IMR-90 (cell line): ENCODE results near the gene IFT25. TPM values are rescaled to one million over a fixed set of nuclear protein-coding genes. Genes with fewer than 3 reads are reported as not detected.

ENCODE experiments used
- ATAC-seq: fragments of 200-7000 bp; cut with Tn5 transposase; 2 replicates; pipeline ENCODE4 v1.9.1; 2020; ENCODE audit warnings: low read depth, mild to moderate bottlenecking, moderate library complexity
- BruUV-seq: library from RNA; stranded (reverse); fragments of 400-500 nt; replicated peaks from 2 replicates; lab custom pipeline; 2021; lab: Mats Ljungman, UMichigan
- CTCF ChIA-PET: fragments of 300-600 bp; formaldehyde crosslinking; extraction: SDS; loops from one replicate; lab custom pipeline; 2021; ENCODE audit warnings: antibody characterized with exemption; lab: Yijun Ruan, JAX
- POLR2A ChIA-PET: fragments of 300-600 bp; sonication (Branson Sonifier 250); formaldehyde crosslinking; loops from one replicate; lab custom pipeline; 2022; ENCODE audit warnings: antibody characterized with exemption; ENCODE audit not compliant: unreplicated experiment; lab: Charles Lee
- DNase-seq: peaks from one replicate; pipeline ENCODE4 v3.0.0; 2013
- H2AFZ ChIP-seq: replicated peaks from 2 replicates; pipeline ENCODE3; 2013; ENCODE audit warnings: low read length, mild to moderate bottlenecking; ENCODE audit not compliant: poor library complexity
- H2AK5ac ChIP-seq: 2 replicates; pipeline ENCODE4 v1.6.1; 2013; ENCODE audit warnings: low read depth, low read length, inconsistent platforms
- H2AK9ac ChIP-seq: replicated peaks from 2 replicates; pipeline ENCODE3; 2013; ENCODE audit warnings: mild to moderate bottlenecking, low read depth, low read length, moderate library complexity; ENCODE audit not compliant: poor library complexity
- H2BK120ac ChIP-seq: 2 replicates; pipeline ENCODE4 v1.6.1; 2013; ENCODE audit warnings: low read depth, low read length, inconsistent platforms
- H2BK15ac ChIP-seq: 3 replicates; pipeline ENCODE4 v1.6.1; 2013; ENCODE audit warnings: low read depth, low read length, inconsistent platforms
- H2BK20ac ChIP-seq: 2 replicates; pipeline ENCODE4 v1.6.1; 2013; ENCODE audit warnings: low read depth, mild to moderate bottlenecking, inconsistent platforms, low read length, moderate library complexity
- H2BK5ac ChIP-seq: 2 replicates; pipeline ENCODE4 v1.6.1; 2013; ENCODE audit warnings: mild to moderate bottlenecking, low read depth, low read length, inconsistent platforms; ENCODE audit not compliant: poor library complexity, severe bottlenecking
- H3K14ac ChIP-seq: replicated peaks from 2 replicates; pipeline ENCODE4 v1.6.1; 2013; ENCODE audit warnings: low read depth, low read length, inconsistent platforms
- H3K18ac ChIP-seq: 2 replicates; pipeline ENCODE4 v1.6.1; 2013; ENCODE audit warnings: low read depth, low read length, control low read depth
- H3K23ac ChIP-seq: 2 replicates; pipeline ENCODE4 v1.6.1; 2013; ENCODE audit warnings: low read depth, low read length, inconsistent platforms
- H3K27ac ChIP-seq: 2 replicates; pipeline ENCODE4 v1.5.1; 2013; ENCODE audit warnings: mild to moderate bottlenecking, control low read depth, low read length; ENCODE audit not compliant: insufficient read depth
- H3K27me3 ChIP-seq: 2 replicates; pipeline ENCODE4 v1.6.1; 2013; ENCODE audit warnings: low read length; ENCODE audit not compliant: control insufficient read depth, insufficient read depth
- H3K36me3 ChIP-seq: 2 replicates; pipeline ENCODE4 v1.6.1; 2013; ENCODE audit warnings: low read length, mixed read lengths; ENCODE audit not compliant: control insufficient read depth, insufficient read depth
- H3K4ac ChIP-seq: 2 replicates; pipeline ENCODE4 v1.6.1; 2013; ENCODE audit warnings: low read depth, low read length, inconsistent platforms
- H3K4me1 ChIP-seq: 2 replicates; pipeline ENCODE4 v1.6.1; 2013; ENCODE audit warnings: low read length, mixed read lengths; ENCODE audit not compliant: control insufficient read depth, insufficient read depth
- H3K4me2 ChIP-seq: 2 replicates; pipeline ENCODE4 v1.6.1; 2013; ENCODE audit warnings: low read depth, mild to moderate bottlenecking, control low read depth, low read length, moderate library complexity
- H3K4me3 ChIP-seq: 2 replicates; pipeline ENCODE4 v1.5.1; 2013; ENCODE audit warnings: low read depth, mild to moderate bottlenecking, control low read depth, low read length, moderate library complexity; ENCODE audit not compliant: insufficient read depth
- H3K56ac ChIP-seq: 2 replicates; pipeline ENCODE4 v1.6.1; 2013; ENCODE audit warnings: low read length, inconsistent platforms; ENCODE audit not compliant: insufficient read depth; ENCODE audit errors: extremely low read depth
- H3K79me1 ChIP-seq, 2 experiments: 2 replicates each; pipeline ENCODE4 v1.6.1; 2013; ENCODE audit warnings: low read length in 2 of 2, inconsistent platforms in 1 of 2, low read depth in 1 of 2
- H3K9ac ChIP-seq: 2 replicates; pipeline ENCODE4 v1.6.1; 2013; ENCODE audit warnings: low read depth, low read length, control low read depth
- H3K9me1 ChIP-seq: 2 replicates; pipeline ENCODE4 v1.6.1; 2013; ENCODE audit warnings: low read length, inconsistent platforms; ENCODE audit not compliant: insufficient read depth
- H3K9me3 ChIP-seq: 2 replicates; pipeline ENCODE4 v1.6.1; 2013; ENCODE audit warnings: low read length; ENCODE audit not compliant: control insufficient read depth, insufficient read depth
- H4K20me1 ChIP-seq: 2 replicates; pipeline ENCODE4 v1.6.1; 2013; ENCODE audit warnings: low read length, inconsistent platforms; ENCODE audit not compliant: insufficient read depth
- H4K5ac ChIP-seq: 2 replicates; pipeline ENCODE4 v1.6.1; 2013; ENCODE audit warnings: mild to moderate bottlenecking, low read depth, low read length, control low read depth
- H4K8ac ChIP-seq, 2 experiments: 2 replicates each; pipeline ENCODE4 v1.6.1; 2013; ENCODE audit warnings: low read depth in 2 of 2, low read length in 2 of 2, control low read depth in 1 of 2, inconsistent platforms in 1 of 2
- H4K91ac ChIP-seq: 2 replicates; pipeline ENCODE4 v1.6.1; 2013; ENCODE audit warnings: low read depth, low read length, inconsistent platforms; ENCODE audit not compliant: insufficient read depth
- CEBPB ChIP-seq: IDR thresholded peaks from 2 replicates; pipeline ENCODE4 v1.6.1; 2012; ENCODE audit warnings: low read depth, low read length, improper control_type of control experiment
- FOS ChIP-seq: fragments of 150-350 bp; IDR thresholded peaks from 2 replicates; pipeline ENCODE4 v1.6.1; 2016; ENCODE audit warnings: low read depth, low read length
- MXI1 ChIP-seq: IDR thresholded peaks from 2 replicates; pipeline ENCODE4 v1.6.1; 2012; ENCODE audit warnings: low read depth, mild to moderate bottlenecking, low read length, moderate library complexity, borderline replicate concordance
- WGBS, 2 experiments: methylation state at CpG; one replicate each; pipeline versions ENCODE4 v1.1.5 to v1.1.7; 2013; ENCODE audit warnings: missing lambda C conversion rate in 2 of 2; ENCODE audit not compliant: insufficient read length in 1 of 2; ENCODE audit errors: extremely low coverage in 2 of 2; 5-methylcytosine and 5-hydroxymethylcytosine counted together
- dilution Hi-C: fragments of 300-500 bp; cut with HindIII; formaldehyde crosslinking; loops from one replicate; pipeline ENCODE4 v1.14.3; 2018; ENCODE audit warnings: low sequenced_read_pairs; ENCODE audit not compliant: unreplicated experiment
- in situ Hi-C: fragments of 300-500 bp; cut with MboI; formaldehyde crosslinking; loops from 3 replicates; pipeline ENCODE4 v1.14.3; 2019; ENCODE audit warnings: low sequenced_read_pairs, inconsistent platforms, mixed read lengths
- intact Hi-C: fragments of 100-400 bp; cut with micrococcal nuclease; formaldehyde crosslinking; loops from 2 replicates; pipeline ENCODE4 v1.10.0; 2022
- polyA plus RNA-seq, 3 experiments: library from polyadenylated mRNA; depleted of rRNA; stranded (reverse); fragments of >200 nt; gene quantifications; 2 replicates each; pipeline ENCODE4 v1.2.3, GENCODE V29; 2012; ENCODE audit warnings: low replicate concordance in 1 of 3
- total RNA-seq: library from RNA; depleted of rRNA; stranded (reverse); fragments of >200 nt; gene quantifications from 2 replicates; pipeline ENCODE4 v1.2.3, GENCODE V29; 2012
- TF ChIP-seq, protein P1 (sequence below): conservative IDR thresholded peaks from 2 replicates; pipeline ENCODE4 v1.5.1; 2012; ENCODE audit warnings: mild to moderate bottlenecking, low read depth, low read length, improper control_type of control experiment

Gene IFT25
- total and polyA plus RNA-seq, 2 of the 4 experiments (the other 2 are of a cell fraction), result 9.1 to 38.0 TPM

GRCh38 chr1:53896635-53897229 is 48.8 kb downstream of the IFT25 start:
- no CpG with 5 or more reads among the region's 2 CpGs for WGBS, 2 experiments

More at GRCh38 chr1:53896635-53897229, 48.8 kb downstream of the IFT25 start:
- no peak overlapping the region for H3K18ac ChIP-seq
- H4K91ac ChIP-seq, result peak overlapping the region; percentile 3; the same call in 1 of the 2 replicates
- H4K20me1 ChIP-seq, result peaks cover 12% of the 10 kb centered on the region; the same call in 1 of the 2 replicates
- DNase-seq (peak; percentile 87), ATAC-seq (peak; percentile 71)
- TF ChIP-seq CEBPB (peak; percentile 87), MXI1 (peak; percentile 65; the same call in 1 of the 2 replicates), FOS (0 out of 2 replicates have a peak, but pooled peaks have one; percentile 3)
- TF ChIP-seq, protein P1, sequence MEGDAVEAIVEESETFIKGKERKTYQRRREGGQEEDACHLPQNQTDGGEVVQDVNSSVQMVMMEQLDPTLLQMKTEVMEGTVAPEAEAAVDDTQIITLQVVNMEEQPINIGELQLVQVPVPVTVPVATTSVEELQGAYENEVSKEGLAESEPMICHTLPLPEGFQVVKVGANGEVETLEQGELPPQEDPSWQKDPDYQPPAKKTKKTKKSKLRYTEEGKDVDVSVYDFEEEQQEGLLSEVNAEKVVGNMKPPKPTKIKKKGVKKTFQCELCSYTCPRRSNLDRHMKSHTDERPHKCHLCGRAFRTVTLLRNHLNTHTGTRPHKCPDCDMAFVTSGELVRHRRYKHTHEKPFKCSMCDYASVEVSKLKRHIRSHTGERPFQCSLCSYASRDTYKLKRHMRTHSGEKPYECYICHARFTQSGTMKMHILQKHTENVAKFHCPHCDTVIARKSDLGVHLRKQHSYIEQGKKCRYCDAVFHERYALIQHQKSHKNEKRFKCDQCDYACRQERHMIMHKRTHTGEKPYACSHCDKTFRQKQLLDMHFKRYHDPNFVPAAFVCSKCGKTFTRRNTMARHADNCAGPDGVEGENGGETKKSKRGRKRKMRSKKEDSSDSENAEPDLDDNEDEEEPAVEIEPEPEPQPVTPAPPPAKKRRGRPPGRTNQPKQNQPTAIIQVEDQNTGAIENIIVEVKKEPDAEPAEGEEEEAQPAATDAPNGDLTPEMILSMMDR, result no peak
- H3K36me3 ChIP-seq, result no peaks in the 10 kb centered on the region
- intact Hi-C loops (no loop called here), dilution Hi-C loops (no loop called here), in situ Hi-C loops (no loop called here)
- peak overlapping the region; percentile 68; the same call in 1 of the 2 replicates for H3K27ac ChIP-seq
- ChIA-PET CTCF (interaction anchor here (0.8 kb wide), 1 partner anchor 152 kb away, joined by 3 read pairs; no protein-coding TSS in a partner anchor), POLR2A (no interaction called here)
- no peak overlapping the region for H3K9ac ChIP-seq
- H3K4me3 ChIP-seq, result no peak overlapping the region
- H2BK5ac ChIP-seq, result peak overlapping the region; percentile 31
- H2BK20ac ChIP-seq, result no peak overlapping the region
- 0 out of 2 replicates have a peak overlapping the region, but pooled peaks have one; percentile 5 for H3K23ac ChIP-seq
- no peak overlapping the region for H2AK9ac ChIP-seq
- H3K4ac ChIP-seq, result 0 out of 2 replicates have a peak overlapping the region, but pooled peaks have one; percentile 11
- no peaks in the 10 kb centered on the region for H3K9me3 ChIP-seq
- H3K9me1 ChIP-seq, result peaks cover 20% of the 10 kb centered on the region
- H3K27me3 ChIP-seq, result no peaks in the 10 kb centered on the region
- peak overlapping the region; percentile 6 for H2BK120ac ChIP-seq
- H3K14ac ChIP-seq, result no peak overlapping the region
- peaks cover 16% of the 10 kb centered on the region for H3K4me1 ChIP-seq
- no peak overlapping the region for H2AFZ ChIP-seq
- no peak overlapping the region for H2AK5ac ChIP-seq
- H2BK15ac ChIP-seq, result no peak overlapping the region
- H3K4me2 ChIP-seq, result peak overlapping the region; percentile 6; the same call in 1 of the 2 replicates
- H4K5ac ChIP-seq, result no peak overlapping the region
- peaks cover 0 to 3% of the 10 kb centered on the region in 2 experiments; a peak in 1 of 4 replicates for H3K79me1 ChIP-seq
- H3K56ac ChIP-seq, result no peak overlapping the region
- peak overlapping the region in 1 of 2 experiments; percentile 17; a peak in 1 of 4 replicates for H4K8ac ChIP-seq
- no TSS peak for BruUV-seq
